ENCODE measurements around the gene CLPSL2. TPM values are rescaled to one million over a fixed set of nuclear protein-coding genes. Genes with fewer than 3 reads are reported as not detected.

CLPSL2 gene
- total RNA-seq, 1 donor from 2014 or later: not detected

DNA sequence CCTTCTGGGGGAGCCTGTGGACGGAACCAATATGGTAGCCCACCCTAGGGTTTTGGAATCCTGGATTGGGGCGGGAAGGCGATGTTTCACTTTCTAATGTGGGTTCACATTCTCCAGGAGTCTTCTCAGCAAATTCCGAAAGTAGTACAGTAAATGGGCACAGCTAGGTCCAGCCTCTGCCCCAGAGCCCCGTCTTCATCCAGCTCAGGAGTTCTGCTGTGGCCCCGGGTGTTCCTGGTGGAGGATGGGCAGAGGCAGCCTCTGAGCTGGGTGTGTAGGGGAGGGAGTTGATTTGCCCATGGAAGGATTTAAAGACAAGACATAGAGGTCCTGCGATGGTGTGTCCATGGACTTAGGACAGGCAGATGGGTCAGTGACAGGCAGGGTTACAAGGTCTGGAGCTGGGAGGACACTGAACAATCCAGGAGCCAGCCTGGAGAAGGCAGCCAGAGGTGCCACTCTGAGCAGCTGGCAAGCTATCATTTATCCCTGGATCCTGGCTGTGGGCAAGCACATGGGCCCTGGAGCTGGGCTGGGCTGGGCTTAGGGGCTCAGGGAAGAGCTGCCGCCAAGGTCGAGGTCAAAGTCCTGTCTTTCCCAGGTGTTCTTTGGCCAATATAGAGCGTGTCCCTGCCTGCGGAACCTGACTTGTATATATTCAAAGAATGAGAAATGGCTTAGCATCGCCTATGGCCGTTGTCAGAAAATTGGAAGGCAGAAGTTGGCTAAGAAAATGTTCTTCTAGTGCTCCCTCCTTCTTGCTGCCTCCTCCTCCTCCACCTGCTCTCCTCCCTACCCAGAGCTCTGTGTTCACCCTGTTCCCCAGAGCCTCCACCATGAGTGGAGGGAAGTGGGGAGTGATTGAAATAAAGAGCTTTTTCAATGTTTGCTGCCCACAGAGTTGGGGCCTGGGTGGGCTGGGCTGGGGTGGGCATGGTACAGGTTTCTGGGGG lies 11.1 kb downstream of the CLPSL2 start:
- no peaks in the 10 kb centered on the region for H4K20me1 ChIP-seq (ENCODE audit: low read depth)
- H3K4me1 ChIP-seq: no peaks in the 10 kb centered on the region
- no peak overlapping the region for H3K27ac ChIP-seq
- no peaks in the 10 kb centered on the region for H3K79me2 ChIP-seq (ENCODE audit: low read depth)
- Mint-ChIP-seq H3K27me3 (ENCODE audit: insufficient read depth, low read depth) (peaks cover 9% of the 10 kb centered on the region), H3K4me1 (no peaks in the 10 kb centered on the region), H3K36me3 (no peaks in the 10 kb centered on the region), H3K27ac (no peak overlapping the region), H3K4me3 (peak overlapping the region; percentile 37), H3K9me3 (no peaks in the 10 kb centered on the region)
- no peaks in the 10 kb centered on the region for H3F3A ChIP-seq (ENCODE audit: low read depth)
- no peak overlapping the region for H3K4me3 ChIP-seq
- H3K9ac ChIP-seq: no peak overlapping the region
- no peaks in the 10 kb centered on the region for H3K36me3 ChIP-seq
- no peaks in the 10 kb centered on the region for H3K27me3 ChIP-seq
- DNase-seq (ENCODE audit: low spot score): no peak
- no peak overlapping the region for H3K4me2 ChIP-seq
- H2AFZ ChIP-seq (replicated peaks): no peak overlapping the region
- H3K9me3 ChIP-seq (ENCODE audit: low read depth): no peaks in the 10 kb centered on the region
- TF ChIP-seq EZH2 (IDR thresholded peaks at IDR 0.05) (no peak), EZH2phosphoT487 (IDR thresholded peaks at IDR 0.05) (no peak)
- TF ChIP-seq, protein P1, sequence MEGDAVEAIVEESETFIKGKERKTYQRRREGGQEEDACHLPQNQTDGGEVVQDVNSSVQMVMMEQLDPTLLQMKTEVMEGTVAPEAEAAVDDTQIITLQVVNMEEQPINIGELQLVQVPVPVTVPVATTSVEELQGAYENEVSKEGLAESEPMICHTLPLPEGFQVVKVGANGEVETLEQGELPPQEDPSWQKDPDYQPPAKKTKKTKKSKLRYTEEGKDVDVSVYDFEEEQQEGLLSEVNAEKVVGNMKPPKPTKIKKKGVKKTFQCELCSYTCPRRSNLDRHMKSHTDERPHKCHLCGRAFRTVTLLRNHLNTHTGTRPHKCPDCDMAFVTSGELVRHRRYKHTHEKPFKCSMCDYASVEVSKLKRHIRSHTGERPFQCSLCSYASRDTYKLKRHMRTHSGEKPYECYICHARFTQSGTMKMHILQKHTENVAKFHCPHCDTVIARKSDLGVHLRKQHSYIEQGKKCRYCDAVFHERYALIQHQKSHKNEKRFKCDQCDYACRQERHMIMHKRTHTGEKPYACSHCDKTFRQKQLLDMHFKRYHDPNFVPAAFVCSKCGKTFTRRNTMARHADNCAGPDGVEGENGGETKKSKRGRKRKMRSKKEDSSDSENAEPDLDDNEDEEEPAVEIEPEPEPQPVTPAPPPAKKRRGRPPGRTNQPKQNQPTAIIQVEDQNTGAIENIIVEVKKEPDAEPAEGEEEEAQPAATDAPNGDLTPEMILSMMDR (IDR thresholded peaks at IDR 0.05): no peak

DNA sequence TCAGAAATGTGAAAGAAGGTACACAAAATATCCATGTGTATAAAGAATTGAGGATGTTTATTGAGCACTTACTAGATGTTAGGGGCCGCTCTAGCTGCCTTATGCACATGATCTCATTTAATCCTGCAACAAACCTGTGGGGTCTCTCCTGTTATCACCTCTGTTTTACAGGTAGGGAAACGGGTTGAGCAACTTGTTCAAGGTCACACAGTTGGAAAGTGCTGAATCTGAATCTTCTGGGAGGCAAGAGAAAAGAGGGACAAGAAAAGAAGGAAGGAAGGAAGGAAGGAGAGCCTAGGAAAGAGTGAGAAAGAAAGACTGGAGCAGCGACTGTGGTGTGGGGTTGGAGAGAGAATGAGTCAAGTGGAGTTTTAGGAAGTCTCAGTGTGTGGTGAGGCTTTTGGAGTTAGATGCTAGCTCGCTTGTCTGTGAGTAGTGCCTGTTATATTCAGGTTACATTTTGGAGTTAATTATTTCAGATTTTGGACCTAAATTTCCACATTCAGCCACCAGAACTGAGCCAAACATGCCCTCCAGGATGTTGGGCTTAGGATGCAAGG lies 12.1 kb downstream of the CLPSL2 start:
- Mint-ChIP-seq H3K27me3 (ENCODE audit: insufficient read depth, low read depth) (peaks cover 7% of the 10 kb centered on the region), H3K9me3 (no peaks in the 10 kb centered on the region), H3K4me3 (no peak overlapping the region), H3K4me1 (no peaks in the 10 kb centered on the region), H3K27ac (no peak overlapping the region), H3K36me3 (no peaks in the 10 kb centered on the region)
- H3K4me3 ChIP-seq: no peak overlapping the region
- H3F3A ChIP-seq (ENCODE audit: low read depth): no peaks in the 10 kb centered on the region
- no peak for DNase-seq (ENCODE audit: low spot score)
- H3K4me2 ChIP-seq: no peak overlapping the region
- no peak overlapping the region for H3K9ac ChIP-seq
- no peaks in the 10 kb centered on the region for H3K36me3 ChIP-seq
- no peak overlapping the region for H3K27ac ChIP-seq
- no peaks in the 10 kb centered on the region for H3K27me3 ChIP-seq
- H3K79me2 ChIP-seq (ENCODE audit: low read depth): no peaks in the 10 kb centered on the region
- no peaks in the 10 kb centered on the region for H4K20me1 ChIP-seq (ENCODE audit: low read depth)
- no peak overlapping the region for H2AFZ ChIP-seq (replicated peaks)
- H3K4me1 ChIP-seq: no peaks in the 10 kb centered on the region
- TF ChIP-seq EZH2 (IDR thresholded peaks at IDR 0.05) (no peak), EZH2phosphoT487 (IDR thresholded peaks at IDR 0.05) (no peak)
- H3K9me3 ChIP-seq (ENCODE audit: low read depth): no peaks in the 10 kb centered on the region

DNA sequence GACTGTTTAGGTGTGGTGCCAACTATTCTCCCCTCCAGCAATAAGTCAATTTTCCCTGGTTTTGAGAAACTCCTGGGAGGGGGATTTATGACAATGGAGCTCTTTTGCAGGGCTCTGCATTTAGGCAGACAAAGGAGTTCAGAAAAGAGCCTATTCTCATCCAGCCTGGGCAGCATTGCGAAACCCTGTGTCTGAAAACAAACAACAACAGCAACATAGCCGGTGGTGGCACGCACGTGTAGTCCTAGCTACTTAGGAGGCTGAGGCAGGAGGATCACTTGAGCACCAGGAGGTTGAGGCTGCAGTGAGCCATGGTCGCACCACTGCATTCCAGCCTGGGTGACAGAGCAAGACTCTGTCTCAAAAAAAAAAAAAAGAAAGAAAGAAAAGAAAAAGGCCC lies 14.3 kb downstream of the CLPSL2 start:
- H3K9me3 Mint-ChIP-seq: no peaks in the 10 kb centered on the region
- Histone ChIP-seq H3K4me3 (no peak overlapping the region), H4K20me1 (ENCODE audit: low read depth) (no peaks in the 10 kb centered on the region), H3K36me3 (no peaks in the 10 kb centered on the region), H3K9me3 (ENCODE audit: low read depth) (no peaks in the 10 kb centered on the region), H2AFZ (replicated peaks) (no peak overlapping the region), H3K4me2 (no peak overlapping the region), H3K4me1 (no peaks in the 10 kb centered on the region), H3F3A (ENCODE audit: low read depth) (no peaks in the 10 kb centered on the region), H3K27me3 (no peaks in the 10 kb centered on the region), H3K79me2 (ENCODE audit: low read depth) (no peaks in the 10 kb centered on the region), H3K9ac (no peak overlapping the region), H3K27ac (no peak overlapping the region)
- no peaks in the 10 kb centered on the region for H3K4me1 Mint-ChIP-seq
- H3K27me3 Mint-ChIP-seq (ENCODE audit: insufficient read depth, low read depth): peaks cover 9% of the 10 kb centered on the region
- no peak overlapping the region for H3K4me3 Mint-ChIP-seq
- H3K36me3 Mint-ChIP-seq: no peaks in the 10 kb centered on the region
- no peak overlapping the region for H3K27ac Mint-ChIP-seq
- DNase-seq (ENCODE audit: low spot score): no peak
- TF ChIP-seq EZH2phosphoT487 (IDR thresholded peaks at IDR 0.05) (no peak), EZH2 (IDR thresholded peaks at IDR 0.05) (no peak)
- TF ChIP-seq, protein P1 (IDR thresholded peaks at IDR 0.05): no peak

All from neural progenitor cell (in vitro differentiated cells).